ENCODE results near the gene RASSF8. TPM values are rescaled to one million over a fixed set of nuclear protein-coding genes. Genes with fewer than 3 reads are reported as not detected.

RASSF8 gene
- polyA plus RNA-seq, 3 donors, result 0.08 to 0.39 TPM; not detected in 1

DNA sequence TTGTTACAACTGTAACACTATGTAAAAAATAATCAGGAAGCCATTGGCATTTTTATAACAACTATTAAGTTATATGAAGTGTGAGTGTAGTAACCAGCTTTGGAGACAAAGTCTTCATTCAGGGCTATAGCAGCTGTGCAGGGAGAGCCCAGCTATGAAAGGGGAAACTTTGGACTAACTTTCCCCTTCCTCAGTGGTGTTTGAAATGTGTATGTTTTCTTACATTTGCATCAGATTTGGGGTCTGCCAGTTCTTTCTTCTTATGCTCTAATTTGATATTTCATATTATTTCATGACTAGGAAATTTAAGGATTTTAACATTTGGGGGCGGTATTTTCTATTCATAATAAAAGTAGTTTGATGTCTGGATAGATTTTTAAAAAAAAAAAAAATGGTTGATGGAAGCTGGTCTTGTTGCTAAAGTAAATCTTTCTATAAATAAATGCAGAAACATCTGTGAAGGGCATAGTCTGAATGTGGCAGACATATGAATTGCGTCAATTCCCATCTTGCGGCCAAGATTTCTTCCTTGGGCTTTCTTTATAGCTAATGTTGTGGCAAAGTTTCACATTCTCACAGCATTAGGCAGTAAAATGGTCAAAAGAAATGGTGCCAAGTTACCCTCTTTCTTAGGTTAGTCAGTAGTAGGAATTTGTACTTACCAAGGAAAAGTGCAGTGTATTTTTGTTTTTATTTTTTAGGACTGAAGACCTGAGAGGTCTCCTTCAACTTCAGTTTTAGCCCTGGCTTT is 35.6 kb downstream of the RASSF8 start:
- Mint-ChIP-seq H3K27ac (no peak overlapping the region), H3K4me1 (no peaks in the 10 kb centered on the region), H3K4me3 (no peak overlapping the region), H3K36me3 (no peaks in the 10 kb centered on the region), H3K9me3 (peaks cover 0 to 3% (median 0%) of the 10 kb centered on the region in 7 donors), H3K27me3 (ENCODE audit: low read depth in 3 of 3) (no peaks in the 10 kb centered on the region)
- WGBS (ENCODE audit: insufficient coverage), result 92% methylated on average over 2 of the region's 3 CpGs
- Histone ChIP-seq H3K4me3 (replicated peaks in 1 of 3; ENCODE audit: low read depth in 2 of 3, low read length in 3 of 3) (no peak overlapping the region), H3K9me3 (replicated peaks in 1 of 2; ENCODE audit: control insufficient read depth in 1 of 2, insufficient read depth in 1 of 2, low read length in 2 of 2) (no peaks in the 10 kb centered on the region), H3K79me2 (ENCODE audit: insufficient read depth, low read length) (no peaks in the 10 kb centered on the region), H3K4me2 (replicated peaks; ENCODE audit: extremely low read depth, low read length, poor library complexity, severe bottlenecking) (no peak overlapping the region), H4K20me1 (ENCODE audit: insufficient read depth, low read length) (no peaks in the 10 kb centered on the region), H3K9ac (ENCODE audit: insufficient read depth, low read length, poor library complexity, severe bottlenecking) (no peak overlapping the region), H3K4me1 (ENCODE audit: control insufficient read depth in 1 of 2, insufficient read depth in 2 of 2, low read length in 2 of 2) (no peaks in the 10 kb centered on the region), H3K27ac (ENCODE audit: low read depth in 1 of 2, low read length in 2 of 2) (no peak overlapping the region), H2AFZ (ENCODE audit: insufficient read depth, low read depth, low read length, poor library complexity, severe bottlenecking) (no peak overlapping the region), H3K27me3 (ENCODE audit: control insufficient read depth in 2 of 2, insufficient read depth in 2 of 2, low read length in 2 of 2) (no peaks in the 10 kb centered on the region), H3K36me3 (replicated peaks in 1 of 2; ENCODE audit: control insufficient read depth in 1 of 2, insufficient read depth in 2 of 2, low read length in 2 of 2) (no peaks in the 10 kb centered on the region)
- TF ChIP-seq, protein P1, sequence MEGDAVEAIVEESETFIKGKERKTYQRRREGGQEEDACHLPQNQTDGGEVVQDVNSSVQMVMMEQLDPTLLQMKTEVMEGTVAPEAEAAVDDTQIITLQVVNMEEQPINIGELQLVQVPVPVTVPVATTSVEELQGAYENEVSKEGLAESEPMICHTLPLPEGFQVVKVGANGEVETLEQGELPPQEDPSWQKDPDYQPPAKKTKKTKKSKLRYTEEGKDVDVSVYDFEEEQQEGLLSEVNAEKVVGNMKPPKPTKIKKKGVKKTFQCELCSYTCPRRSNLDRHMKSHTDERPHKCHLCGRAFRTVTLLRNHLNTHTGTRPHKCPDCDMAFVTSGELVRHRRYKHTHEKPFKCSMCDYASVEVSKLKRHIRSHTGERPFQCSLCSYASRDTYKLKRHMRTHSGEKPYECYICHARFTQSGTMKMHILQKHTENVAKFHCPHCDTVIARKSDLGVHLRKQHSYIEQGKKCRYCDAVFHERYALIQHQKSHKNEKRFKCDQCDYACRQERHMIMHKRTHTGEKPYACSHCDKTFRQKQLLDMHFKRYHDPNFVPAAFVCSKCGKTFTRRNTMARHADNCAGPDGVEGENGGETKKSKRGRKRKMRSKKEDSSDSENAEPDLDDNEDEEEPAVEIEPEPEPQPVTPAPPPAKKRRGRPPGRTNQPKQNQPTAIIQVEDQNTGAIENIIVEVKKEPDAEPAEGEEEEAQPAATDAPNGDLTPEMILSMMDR (IDR thresholded peaks at IDR 0.05), result no peak
- no peak for DNase-seq
- intact Hi-C loops (cut with micrococcal nuclease), result no loop called here

DNA sequence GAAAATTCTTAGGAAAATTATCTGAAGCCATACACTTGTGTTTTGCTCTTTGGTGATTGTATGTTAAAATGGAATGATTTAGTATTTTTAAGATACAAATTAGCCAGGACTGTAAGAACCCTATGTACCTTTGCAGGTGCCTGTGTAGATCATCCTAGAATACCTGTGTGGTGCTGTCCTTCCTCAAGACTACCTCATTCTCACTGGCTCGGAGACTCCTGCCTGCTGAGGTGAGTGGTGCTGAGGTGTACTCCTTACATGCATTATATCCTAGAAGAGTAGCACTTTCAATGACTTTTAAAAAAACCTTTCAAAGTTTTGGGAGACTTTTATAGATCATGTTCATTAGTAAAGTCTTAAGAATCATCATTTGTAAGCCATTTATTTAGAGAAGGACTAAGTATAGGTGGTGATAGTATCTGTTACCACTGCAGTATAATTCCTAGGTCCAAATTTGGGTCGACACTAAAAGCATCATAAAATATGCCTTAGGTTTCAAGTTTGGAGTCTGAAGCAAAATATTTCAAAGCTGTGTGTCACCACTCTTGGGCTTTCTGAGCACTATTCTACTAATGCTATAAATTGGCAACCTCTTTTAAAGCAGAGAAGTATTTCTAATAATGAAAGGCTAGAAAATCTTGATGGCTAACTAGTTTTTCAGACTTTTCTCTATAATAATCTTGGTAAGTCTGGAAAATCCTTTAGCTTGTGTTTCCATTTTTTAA is 36.6 kb downstream of the RASSF8 start:
- TF ChIP-seq, protein P1 (IDR thresholded peaks at IDR 0.05), result no peak
- Mint-ChIP-seq H3K27me3 (ENCODE audit: low read depth in 3 of 3) (no peaks in the 10 kb centered on the region), H3K27ac (no peak overlapping the region), H3K4me1 (no peaks in the 10 kb centered on the region), H3K36me3 (no peaks in the 10 kb centered on the region), H3K4me3 (no peak overlapping the region), H3K9me3 (peaks cover 0 to 3% (median 0%) of the 10 kb centered on the region in 7 donors)
- Histone ChIP-seq H3K36me3 (replicated peaks in 1 of 2; ENCODE audit: control insufficient read depth in 1 of 2, insufficient read depth in 2 of 2, low read length in 2 of 2) (no peaks in the 10 kb centered on the region), H3K79me2 (ENCODE audit: insufficient read depth, low read length) (no peaks in the 10 kb centered on the region), H2AFZ (ENCODE audit: insufficient read depth, low read depth, low read length, poor library complexity, severe bottlenecking) (no peak overlapping the region), H3K27ac (ENCODE audit: low read depth in 1 of 2, low read length in 2 of 2) (no peak overlapping the region), H3K9ac (ENCODE audit: insufficient read depth, low read length, poor library complexity, severe bottlenecking) (no peak overlapping the region), H3K4me1 (ENCODE audit: control insufficient read depth in 1 of 2, insufficient read depth in 2 of 2, low read length in 2 of 2) (no peaks in the 10 kb centered on the region), H3K27me3 (ENCODE audit: control insufficient read depth in 2 of 2, insufficient read depth in 2 of 2, low read length in 2 of 2) (no peaks in the 10 kb centered on the region), H3K4me2 (replicated peaks; ENCODE audit: extremely low read depth, low read length, poor library complexity, severe bottlenecking) (no peak overlapping the region), H3K4me3 (replicated peaks in 1 of 3; ENCODE audit: low read depth in 2 of 3, low read length in 3 of 3) (no peak overlapping the region), H4K20me1 (ENCODE audit: insufficient read depth, low read length) (no peaks in the 10 kb centered on the region), H3K9me3 (replicated peaks in 1 of 2; ENCODE audit: control insufficient read depth in 1 of 2, insufficient read depth in 1 of 2, low read length in 2 of 2) (no peaks in the 10 kb centered on the region)
- DNase-seq, result no peak
- WGBS (ENCODE audit: insufficient coverage), result no CpG with 5 or more reads among the region's 2 CpGs
- intact Hi-C loops (cut with micrococcal nuclease), result no loop called here
